Skeletal muscle tissue (tissue), 4 donors: ENCODE data around the gene KCNK5. TPM values are rescaled to one million over a fixed set of nuclear protein-coding genes. Genes with fewer than 3 reads are reported as not detected.

Source experiments
- H3K27ac ChIP-seq: one replicate; pipeline ENCODE4 v1.7.0; 2013; ENCODE audit warnings: mild to moderate bottlenecking, low read depth, low read length, inconsistent platforms
- H3K27me3 ChIP-seq, 3 donors: one replicate each; pipeline ENCODE4 v1.7.0; 2013; ENCODE audit warnings: low read length in 3 of 3; ENCODE audit not compliant: control insufficient read depth in 3 of 3, insufficient read depth in 3 of 3
- H3K36me3 ChIP-seq, 3 donors: one replicate each; pipeline ENCODE4 v1.7.0; 2013; ENCODE audit warnings: low read length in 3 of 3; ENCODE audit not compliant: control insufficient read depth in 3 of 3, insufficient read depth in 3 of 3
- H3K4me1 ChIP-seq, 3 donors: one replicate each; pipeline ENCODE4 v1.7.0; 2013; ENCODE audit warnings: low read length in 3 of 3, mild to moderate bottlenecking in 3 of 3; ENCODE audit not compliant: control insufficient read depth in 3 of 3, insufficient read depth in 3 of 3
- H3K4me3 ChIP-seq, 3 donors: one replicate each; pipeline ENCODE4 v1.7.0; 2013; ENCODE audit warnings: low read length in 3 of 3
- H3K9ac ChIP-seq, 3 donors: one replicate each; pipeline ENCODE4 v1.7.0; 2013; ENCODE audit warnings: low read length in 3 of 3, mild to moderate bottlenecking in 3 of 3, moderate library complexity in 2 of 3, low read depth in 1 of 3
- H3K9me3 ChIP-seq, 3 donors: one replicate each; pipeline ENCODE4 v1.7.0; 2013; ENCODE audit warnings: low read length in 3 of 3; ENCODE audit not compliant: control insufficient read depth in 3 of 3
- total RNA-seq: library from RNA; depleted of rRNA; stranded (reverse); fragments of >200 nt; gene quantifications from one replicate; pipeline ENCODE4 v1.2.3, GENCODE V29; 2014
- donor health status: Osteomylitis.

KCNK5 gene
- total RNA-seq, 1 donor from 2014 or later: 1.6 TPM

DNA sequence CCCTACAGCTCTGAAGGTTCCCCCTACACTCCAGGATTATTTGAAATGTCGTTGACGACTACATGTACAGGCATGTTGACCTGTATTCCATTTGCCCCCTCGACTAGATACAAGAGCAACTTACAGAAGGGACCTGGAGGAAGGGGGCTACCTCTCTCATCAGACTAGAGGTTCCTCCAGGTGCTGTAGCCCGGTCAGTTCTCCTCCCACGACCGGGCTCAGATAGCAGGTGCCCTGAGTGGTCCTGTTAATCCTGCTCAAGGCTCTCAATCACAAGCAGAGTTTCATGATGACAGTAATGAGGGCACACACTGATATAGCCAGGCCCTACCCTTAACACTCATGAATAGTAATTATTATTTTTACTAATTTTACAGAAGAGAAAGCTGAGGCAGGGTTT lies 36.5 kb downstream of the KCNK5 start:
- H3K9me3 ChIP-seq: no peaks in the 10 kb centered on the region
- H3K36me3 ChIP-seq: no peaks in the 10 kb centered on the region
- no peak overlapping the region for H3K4me3 ChIP-seq
- no peak overlapping the region for H3K9ac ChIP-seq
- H3K4me1 ChIP-seq: no peaks in the 10 kb centered on the region
- H3K27ac ChIP-seq: no peak overlapping the region
- no peaks in the 10 kb centered on the region for H3K27me3 ChIP-seq

DNA sequence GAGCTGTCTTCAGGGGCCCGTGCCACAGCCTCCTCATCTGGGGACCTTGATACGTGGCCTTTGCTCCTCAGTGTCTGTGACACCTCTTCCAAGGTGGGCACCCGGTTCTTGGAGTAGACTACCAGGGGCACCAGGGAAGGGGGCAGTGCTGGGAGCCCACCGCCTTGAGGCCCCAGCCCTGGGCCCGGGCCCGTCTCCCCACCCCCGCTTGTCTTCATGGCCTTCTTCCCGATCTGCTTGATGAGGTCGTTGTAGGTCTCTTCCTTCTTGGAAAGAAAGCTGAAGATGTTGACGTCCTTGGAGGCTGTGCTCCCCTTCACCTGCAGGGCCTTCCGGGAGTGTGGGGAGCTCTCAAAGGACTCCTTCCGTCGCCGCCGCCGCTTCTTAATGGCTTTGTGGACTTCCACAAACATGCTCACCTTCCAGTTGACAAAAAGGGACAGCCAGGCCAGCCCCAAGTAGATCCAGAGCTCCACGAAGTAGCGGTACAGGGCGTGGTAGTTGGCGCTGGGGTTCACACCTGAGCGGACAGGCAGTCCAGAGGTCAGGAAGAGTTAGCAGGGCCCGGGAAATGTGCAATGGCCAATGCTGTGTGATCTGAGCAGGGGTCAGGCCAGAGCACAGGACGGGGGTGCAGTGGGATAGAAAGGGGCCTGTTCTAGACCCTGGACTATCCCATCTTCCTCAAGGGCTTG lies 37.9 kb downstream of the KCNK5 start:
- H3K4me1 ChIP-seq: no peaks in the 10 kb centered on the region
- H3K9ac ChIP-seq: no peak overlapping the region
- no peak overlapping the region for H3K4me3 ChIP-seq
- no peak overlapping the region for H3K27ac ChIP-seq
- no peaks in the 10 kb centered on the region for H3K36me3 ChIP-seq
- H3K27me3 ChIP-seq: peaks cover 0 to 2% (median 0%) of the 10 kb centered on the region in 3 donors
- H3K9me3 ChIP-seq: no peaks in the 10 kb centered on the region

- no peak overlapping the region for H3K4me3 ChIP-seq
- H3K27ac ChIP-seq: no peak overlapping the region
These were observed 38.6 kb downstream of the KCNK5 start for GRCh38 chr6:39190545-39191235.

GRCh38 chr6:39189915-39190544 lies 39.2 kb downstream of the KCNK5 start:
- peaks cover 0 to 2% (median 0%) of the 10 kb centered on the region in 3 donors for H3K27me3 ChIP-seq
- H3K4me3 ChIP-seq: no peak overlapping the region
- H3K9ac ChIP-seq: no peak overlapping the region
- no peak overlapping the region for H3K27ac ChIP-seq
- no peaks in the 10 kb centered on the region for H3K36me3 ChIP-seq
- no peaks in the 10 kb centered on the region for H3K9me3 ChIP-seq
- no peaks in the 10 kb centered on the region for H3K4me1 ChIP-seq

More at GRCh38 chr6:39190545-39191235, 38.6 kb downstream of the KCNK5 start:
- H3K4me1 ChIP-seq: no peaks in the 10 kb centered on the region
- H3K27me3 ChIP-seq: peaks cover 0 to 2% (median 0%) of the 10 kb centered on the region in 3 donors
- H3K36me3 ChIP-seq: no peaks in the 10 kb centered on the region
- H3K9me3 ChIP-seq: no peaks in the 10 kb centered on the region
- H3K9ac ChIP-seq: no peak overlapping the region

- Histone ChIP-seq H3K4me1 (no peaks in the 10 kb centered on the region), H3K36me3 (no peaks in the 10 kb centered on the region), H3K27ac (no peak overlapping the region), H3K4me3 (no peak overlapping the region), H3K27me3 (peaks cover 0 to 2% (median 0%) of the 10 kb centered on the region in 3 donors), H3K9ac (no peak overlapping the region), H3K9me3 (no peaks in the 10 kb centered on the region)
These were observed 40.1 kb downstream of the KCNK5 start for GRCh38 chr6:39189131-39189530.

DNA sequence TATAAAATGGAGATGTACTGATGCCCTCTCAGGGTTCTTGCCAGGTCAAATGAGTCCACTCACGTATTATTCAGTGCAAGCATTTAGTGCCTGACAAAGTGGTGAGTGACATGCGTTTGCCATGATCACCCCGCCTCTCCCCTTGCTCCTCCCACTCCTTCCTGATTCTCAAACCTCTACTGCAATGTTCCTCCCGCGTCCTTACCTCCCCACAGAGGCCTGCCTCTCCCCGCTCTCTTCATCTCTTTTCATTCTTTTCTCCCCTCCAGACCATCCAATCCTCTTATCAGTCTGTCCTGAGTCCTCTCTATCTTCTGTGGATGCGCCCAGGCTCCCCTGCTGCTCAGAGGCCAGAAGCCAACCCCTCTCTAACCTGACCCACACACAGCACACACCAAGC lies 40.7 kb downstream of the KCNK5 start:
- H3K36me3 ChIP-seq: no peaks in the 10 kb centered on the region
- no peak overlapping the region for H3K27ac ChIP-seq
- H3K9me3 ChIP-seq: no peaks in the 10 kb centered on the region
- H3K9ac ChIP-seq: no peak overlapping the region
- peaks cover 0 to 2% (median 0%) of the 10 kb centered on the region in 3 donors for H3K27me3 ChIP-seq
- H3K4me3 ChIP-seq: no peak overlapping the region
- no peaks in the 10 kb centered on the region for H3K4me1 ChIP-seq

GRCh38 chr6:39188098-39188450 lies 41.2 kb downstream of the KCNK5 start:
- Histone ChIP-seq H3K9ac (no peak overlapping the region), H3K4me3 (no peak overlapping the region), H3K4me1 (no peaks in the 10 kb centered on the region), H3K36me3 (no peaks in the 10 kb centered on the region), H3K27me3 (peaks cover 0 to 2% (median 0%) of the 10 kb centered on the region in 3 donors), H3K9me3 (no peaks in the 10 kb centered on the region), H3K27ac (no peak overlapping the region)

DNA sequence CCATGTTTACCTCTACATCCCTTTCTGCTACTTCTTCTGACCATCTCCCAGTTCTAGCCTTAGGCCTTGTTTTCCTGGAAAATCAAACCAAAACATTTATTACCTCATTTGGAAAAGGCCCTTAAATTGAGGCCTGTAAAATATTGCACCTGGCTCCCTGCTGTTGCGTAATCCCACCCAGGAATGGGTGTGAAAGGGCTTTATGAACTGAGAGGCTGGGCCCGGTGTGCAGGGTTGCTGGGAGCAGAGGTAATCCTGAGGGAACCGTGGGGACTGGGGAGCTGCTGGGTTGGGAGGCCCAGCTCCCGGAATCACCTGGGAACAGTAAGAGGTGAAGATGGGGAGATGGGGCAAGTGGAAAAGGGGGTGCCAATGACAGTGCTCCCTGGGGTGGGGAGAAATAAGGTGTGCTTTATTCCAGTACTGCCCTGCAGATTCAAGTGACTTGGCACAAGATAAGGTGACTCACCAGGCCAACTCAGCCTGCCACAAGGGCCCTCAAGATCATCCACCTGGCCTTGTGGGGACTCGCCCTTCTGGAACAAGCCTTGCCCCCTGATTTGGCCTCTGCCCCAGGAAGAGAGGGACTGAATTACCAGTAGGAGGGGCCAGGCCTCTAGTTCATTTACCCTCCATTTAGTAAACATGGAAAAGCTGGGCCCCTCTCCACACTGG lies 44.2 kb downstream of the KCNK5 start:
- no peaks in the 10 kb centered on the region for H3K4me1 ChIP-seq
- no peaks in the 10 kb centered on the region for H3K36me3 ChIP-seq
- no peaks in the 10 kb centered on the region for H3K9me3 ChIP-seq
- H3K9ac ChIP-seq: no peak overlapping the region
- no peak overlapping the region for H3K4me3 ChIP-seq
- H3K27me3 ChIP-seq: peaks cover 0 to 2% (median 0%) of the 10 kb centered on the region in 3 donors
- H3K27ac ChIP-seq: no peak overlapping the region

DNA sequence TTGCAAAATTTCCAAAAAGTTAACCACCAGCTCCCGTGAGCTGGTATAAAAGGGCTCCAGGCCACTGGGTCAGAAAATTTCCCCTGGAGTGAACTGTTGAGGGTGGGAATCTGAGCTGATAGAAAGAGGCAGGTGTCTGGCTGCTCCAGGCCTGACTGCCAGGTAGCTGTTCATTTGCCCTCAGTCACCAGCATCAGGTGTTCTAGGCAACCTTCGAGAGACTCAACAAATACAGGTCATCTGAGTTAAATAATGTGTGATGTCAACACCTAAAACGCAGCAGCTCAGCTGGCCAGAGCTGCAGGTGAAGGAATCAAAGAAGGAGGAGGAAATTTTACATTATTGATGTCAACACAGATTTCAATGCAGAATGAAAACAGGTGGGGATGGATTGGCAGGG lies 46.7 kb downstream of the KCNK5 start:
- Histone ChIP-seq H3K27ac (no peak overlapping the region), H3K4me1 (no peaks in the 10 kb centered on the region), H3K9ac (no peak overlapping the region), H3K4me3 (no peak overlapping the region), H3K27me3 (peaks cover 0 to under 1% (median 0%) of the 10 kb centered on the region in 3 donors), H3K36me3 (no peaks in the 10 kb centered on the region), H3K9me3 (no peaks in the 10 kb centered on the region)
